SJSA1 (cell line): ENCODE measurements around the gene HSPG2. TPM values are rescaled to one million over a fixed set of nuclear protein-coding genes. Genes with fewer than 3 reads are reported as not detected.

Experiments
- total RNA-seq: library from RNA; depleted of rRNA; stranded (reverse); fragments of >200 nt; shearing (Covaris generic); gene quantifications from 2 replicates; pipeline ENCODE4 v1.2.3, GENCODE V29; 2014; rRNA removed

HSPG2 gene
- total RNA-seq, 1 experiment from 2014 or later = 62.3 TPM

Other genes starting within 250 kb of the HSPG2 start
- gene USP48, start 154.2 kb downstream of the HSPG2 start, total RNA-seq = 26.7 and 34.3 TPM in 2 replicates
- gene LDLRAD2, start 125.0 kb downstream of the HSPG2 start, total RNA-seq = not detected in 2 replicates
- not detected in 2 replicates for gene CELA3B, start 39.7 kb upstream of the HSPG2 start, total RNA-seq
- not detected in 2 replicates for gene CELA3A, start 64.3 kb upstream of the HSPG2 start, total RNA-seq
- gene CDC42, start 115.4 kb upstream of the HSPG2 start, total RNA-seq = 411 and 448 TPM in 2 replicates
- gene WNT4, start 205.8 kb upstream of the HSPG2 start, total RNA-seq = not detected in 2 replicates